SH-SY5Y (cell line): Measurements from ENCODE around the gene PPP2R2D.

Experiments used
- GATA2 ChIP-seq: IDR thresholded peaks from 2 replicates; pipeline ENCODE4 v1.6.1; 2011; ENCODE audit warnings: mild to moderate bottlenecking, low read depth, low read length
- GATA3 ChIP-seq: IDR thresholded peaks from 2 replicates; pipeline ENCODE4 v1.6.1; 2011; ENCODE audit warnings: low read depth, mild to moderate bottlenecking, low read length, moderate library complexity

- TF ChIP-seq GATA3: no peak
- no peak for TF ChIP-seq GATA2
These were observed 78.5 kb downstream of the PPP2R2D start for GRCh38 chr10:131979336-131979735.
